ENCODE data around the gene WBP4. TPM values are rescaled to one million over a fixed set of nuclear protein-coding genes. Genes with fewer than 3 reads are reported as not detected.
A peak's percentile ranks its signal among the peaks of the same experiment; 100 is the strongest.

WBP4 gene
- total RNA-seq, 1 experiment from 2014 or later, result 7.2 TPM

DNA sequence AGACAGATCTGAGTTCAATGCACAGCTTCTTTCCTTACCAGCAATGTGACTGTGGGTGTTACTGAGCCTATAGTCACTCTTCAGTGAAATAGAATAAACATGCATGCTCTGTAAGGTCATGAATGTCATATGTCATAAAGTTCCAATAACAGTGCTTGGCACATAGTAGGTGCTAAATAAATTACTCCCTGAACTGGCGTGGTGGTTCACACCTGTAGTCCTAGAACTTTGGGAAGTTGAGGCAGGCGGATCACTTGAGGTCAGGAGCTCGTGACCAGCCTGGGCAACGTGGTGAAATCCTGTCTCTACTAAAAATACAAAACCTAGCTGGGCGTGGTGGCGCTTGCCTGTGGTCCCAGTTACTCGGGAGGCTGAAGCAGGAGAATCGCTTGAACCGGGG, 13.2 kb downstream of the WBP4 start:
- no peak for DNase-seq
- H3K4me1 ChIP-seq (ENCODE audit: insufficient read depth, low read length), result no peaks in the 10 kb centered on the region
- H3K4ac ChIP-seq (ENCODE audit: low read depth, low read length), result no peak overlapping the region
- no peak overlapping the region for H3K9ac ChIP-seq (ENCODE audit: extremely low read depth, insufficient read length, low read length)
- H2AFZ ChIP-seq (ENCODE audit: low read length), result no peak overlapping the region
- Mint-ChIP-seq H3K36me3 (ENCODE audit: insufficient read depth in 1 of 3, low read depth in 3 of 3) (peaks cover 34 to 76% (median 65%) of the 10 kb centered on the region in 3 experiments), H3K4me3 (no peak overlapping the region), H3K27ac (0 out of 7 replicates have a peak overlapping the region, but pooled peaks of 1 of the 3 experiments have one; percentile 34), H3K9me3 (peaks cover 0 to 11% of the 10 kb centered on the region in 2 experiments; a peak in 1 of 5 replicates), H3K27me3 (ENCODE audit: low read depth) (no peaks in the 10 kb centered on the region), H3K4me1 (no peaks in the 10 kb centered on the region)
- no peak overlapping the region for H3K18ac ChIP-seq (ENCODE audit: insufficient read length, low read depth, low read length)
- no peak overlapping the region for H3K56ac ChIP-seq (ENCODE audit: insufficient read length, low read depth, low read length)
- no peak overlapping the region for H2BK5ac ChIP-seq (ENCODE audit: insufficient read length, low read length)
- no CpG with 5 or more reads among the region's 9 CpGs for WGBS (ENCODE audit: extremely low coverage, insufficient read length, low lambda C conversion rate)
- no peaks in the 10 kb centered on the region for H3K9me3 ChIP-seq (ENCODE audit: control insufficient read depth, low read depth, low read length)
- H3K27ac ChIP-seq (ENCODE audit: insufficient read length, low read depth, low read length), result no peak overlapping the region
- H4K91ac ChIP-seq (ENCODE audit: insufficient read length, low read depth, low read length), result no peak overlapping the region
- H3K23me2 ChIP-seq (ENCODE audit: insufficient read length, low read depth, low read length, poor library complexity, severe bottlenecking), result no peaks in the 10 kb centered on the region
- H3K79me1 ChIP-seq (ENCODE audit: insufficient read depth, low read depth, low read length, poor library complexity, severe bottlenecking), result no peaks in the 10 kb centered on the region
- TF ChIP-seq, protein P1, sequence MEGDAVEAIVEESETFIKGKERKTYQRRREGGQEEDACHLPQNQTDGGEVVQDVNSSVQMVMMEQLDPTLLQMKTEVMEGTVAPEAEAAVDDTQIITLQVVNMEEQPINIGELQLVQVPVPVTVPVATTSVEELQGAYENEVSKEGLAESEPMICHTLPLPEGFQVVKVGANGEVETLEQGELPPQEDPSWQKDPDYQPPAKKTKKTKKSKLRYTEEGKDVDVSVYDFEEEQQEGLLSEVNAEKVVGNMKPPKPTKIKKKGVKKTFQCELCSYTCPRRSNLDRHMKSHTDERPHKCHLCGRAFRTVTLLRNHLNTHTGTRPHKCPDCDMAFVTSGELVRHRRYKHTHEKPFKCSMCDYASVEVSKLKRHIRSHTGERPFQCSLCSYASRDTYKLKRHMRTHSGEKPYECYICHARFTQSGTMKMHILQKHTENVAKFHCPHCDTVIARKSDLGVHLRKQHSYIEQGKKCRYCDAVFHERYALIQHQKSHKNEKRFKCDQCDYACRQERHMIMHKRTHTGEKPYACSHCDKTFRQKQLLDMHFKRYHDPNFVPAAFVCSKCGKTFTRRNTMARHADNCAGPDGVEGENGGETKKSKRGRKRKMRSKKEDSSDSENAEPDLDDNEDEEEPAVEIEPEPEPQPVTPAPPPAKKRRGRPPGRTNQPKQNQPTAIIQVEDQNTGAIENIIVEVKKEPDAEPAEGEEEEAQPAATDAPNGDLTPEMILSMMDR (conservative IDR thresholded peaks at IDR 0.05), result no peak
- H3K79me2 ChIP-seq (ENCODE audit: insufficient read depth, low read length), result no peaks in the 10 kb centered on the region
- H4K5ac ChIP-seq (ENCODE audit: insufficient read length, low read depth, low read length), result no peak overlapping the region
- H3K14ac ChIP-seq (ENCODE audit: insufficient read depth, low read length), result no peak overlapping the region
- H3K27me3 ChIP-seq (ENCODE audit: insufficient read depth, low read length), result no peaks in the 10 kb centered on the region
- no peak overlapping the region for H4K8ac ChIP-seq (replicated peaks; ENCODE audit: insufficient read length, low read depth, low read length)
- no peak overlapping the region for H2AK5ac ChIP-seq (ENCODE audit: insufficient read length, low read length)
- H2BK15ac ChIP-seq (ENCODE audit: low read depth, low read length), result no peak overlapping the region
- no peak overlapping the region for H3K4me2 ChIP-seq (ENCODE audit: insufficient read depth, insufficient read length, low read length)
- H3T11ph ChIP-seq (ENCODE audit: low read length), result no peak overlapping the region
- H4K20me1 ChIP-seq (ENCODE audit: control insufficient read depth, insufficient read depth, insufficient read length), result no peaks in the 10 kb centered on the region
- no peak overlapping the region for H2BK12ac ChIP-seq (ENCODE audit: insufficient read length, low read depth, low read length)
- H3K23ac ChIP-seq (ENCODE audit: insufficient read length, low read depth, low read length), result no peak overlapping the region
- H2BK20ac ChIP-seq (ENCODE audit: low read depth, low read length, poor library complexity, severe bottlenecking), result no peak overlapping the region
- no peak overlapping the region for H2BK120ac ChIP-seq (ENCODE audit: low read depth, low read length, poor library complexity, severe bottlenecking)
